H1 (cell line): ENCODE results near the gene STRN4.

ENCODE experiments used
- MAX ChIP-seq: IDR thresholded peaks from 2 replicates; pipeline ENCODE4 v1.6.1; 2012; ENCODE audit warnings: inconsistent platforms
- YY1 ChIP-seq: IDR thresholded peaks from 2 replicates; pipeline ENCODE4 v1.6.1; 2011; ENCODE audit warnings: low read depth, mild to moderate bottlenecking, low read length

GRCh38 chr19:46748325-46749109, 2.3 kb upstream of the STRN4 start:
- TF ChIP-seq YY1 (0 out of 2 replicates have a peak, but pooled peaks have one; percentile 40), MAX (no peak)
